Measurements from ENCODE around the gene SYT12. TPM values are rescaled to one million over a fixed set of nuclear protein-coding genes. Genes with fewer than 3 reads are reported as not detected.

SYT12 gene
- total RNA-seq, 1 donor from 2014 or later, result 4.8 TPM

GRCh38 chr11:67055812-67056211 lies 32.9 kb downstream of the SYT12 start:
- no peak for DNase-seq (ENCODE audit: low spot score)

GRCh38 chr11:67056267-67057204 lies 33.6 kb downstream of the SYT12 start, which contains the start of gene RHOD:
Gene RHOD (plus strand): TSS chr11:67056847. CDS start chr11:67056903, 56 bp downstream.
- peak; percentile 66 for DNase-seq (ENCODE audit: low spot score)

- DNase-seq (ENCODE audit: low spot score), result no peak
Observed at GRCh38 chr11:67057205-67057672, 34.3 kb downstream of the SYT12 start.

GRCh38 chr11:67058506-67058905 lies 35.6 kb downstream of the SYT12 start:
- DNase-seq (ENCODE audit: low spot score), result no peak

GRCh38 chr11:67059671-67060070 lies 36.7 kb downstream of the SYT12 start:
- DNase-seq (ENCODE audit: low spot score), result no peak

GRCh38 chr11:67060111-67060522 lies 37.2 kb downstream of the SYT12 start:
- DNase-seq (ENCODE audit: low spot score), result no peak

GRCh38 chr11:67062526-67063373 lies 39.8 kb downstream of the SYT12 start:
- DNase-seq (ENCODE audit: low spot score), result no peak

GRCh38 chr11:67066333-67066709 lies 43.4 kb downstream of the SYT12 start:
- DNase-seq (ENCODE audit: low spot score), result no peak

GRCh38 chr11:67071420-67072284 lies 48.7 kb downstream of the SYT12 start:
- DNase-seq (ENCODE audit: low spot score), result no peak

- no peak for DNase-seq (ENCODE audit: low spot score)
Observed at GRCh38 chr11:67072295-67072694, 49.4 kb downstream of the SYT12 start.

GRCh38 chr11:67073908-67074307 lies 51.0 kb downstream of the SYT12 start:
- no peak for DNase-seq (ENCODE audit: low spot score)

GRCh38 chr11:67076202-67076601 lies 53.3 kb downstream of the SYT12 start:
- DNase-seq (ENCODE audit: low spot score), result no peak

GRCh38 chr11:67079065-67079705 lies 56.3 kb downstream of the SYT12 start:
- no peak for DNase-seq (ENCODE audit: low spot score)

- DNase-seq (ENCODE audit: low spot score), result no peak
Observed at GRCh38 chr11:67082071-67082791, 59.3 kb downstream of the SYT12 start.

GRCh38 chr11:67083786-67084366 lies 60.9 kb downstream of the SYT12 start:
- no peak for DNase-seq (ENCODE audit: low spot score)

- DNase-seq (ENCODE audit: low spot score), result no peak
Observed at GRCh38 chr11:67085617-67086016, 62.7 kb downstream of the SYT12 start.

- no peak for DNase-seq (ENCODE audit: low spot score)
Observed at GRCh38 chr11:67090717-67091116, 67.8 kb downstream of the SYT12 start.

- no peak for DNase-seq (ENCODE audit: low spot score)
Observed at GRCh38 chr11:67095214-67095507, 72.2 kb downstream of the SYT12 start.

- DNase-seq (ENCODE audit: low spot score), result no peak
Observed at GRCh38 chr11:67098799-67099429, 76.0 kb downstream of the SYT12 start.
